GM19467 (cell line): Measurements from ENCODE around the gene CDR2.
A peak's percentile ranks its signal among the peaks of the same experiment; 100 is the strongest.
"Not testable (repeated sequence)": the region's sequence is repeated elsewhere in the genome, so short reads cannot be mapped to it uniquely, and the experiment has no call there.

Experiments used
- ATAC-seq: cut with Tn5 transposase; IDR thresholded peaks from one replicate; pipeline ENCODE4 v1.9.1; 2021; ENCODE audit warnings: mild to moderate bottlenecking, moderate library complexity; ENCODE audit not compliant: unreplicated experiment

Gene CDR2

DNA sequence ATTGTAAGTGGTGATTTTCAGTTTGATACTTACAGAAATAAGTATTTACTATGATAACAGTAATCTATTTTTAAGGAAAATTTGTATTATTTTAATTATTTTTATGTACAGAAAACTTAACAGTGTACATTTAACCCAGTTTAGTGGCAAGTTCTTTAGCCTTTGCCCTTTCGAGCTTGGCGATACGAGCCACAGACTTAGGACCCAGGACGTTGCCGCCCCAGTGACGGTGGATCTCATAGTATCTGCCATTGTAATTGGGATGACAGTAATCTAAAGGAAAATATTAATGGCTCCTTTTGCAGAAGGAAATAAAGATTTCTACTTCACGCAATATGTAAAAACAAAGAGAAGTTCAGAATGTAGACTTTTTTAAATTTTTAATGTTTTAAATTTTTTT is 5.2 kb upstream of the CDR2 start:
- ATAC-seq = no peak

DNA sequence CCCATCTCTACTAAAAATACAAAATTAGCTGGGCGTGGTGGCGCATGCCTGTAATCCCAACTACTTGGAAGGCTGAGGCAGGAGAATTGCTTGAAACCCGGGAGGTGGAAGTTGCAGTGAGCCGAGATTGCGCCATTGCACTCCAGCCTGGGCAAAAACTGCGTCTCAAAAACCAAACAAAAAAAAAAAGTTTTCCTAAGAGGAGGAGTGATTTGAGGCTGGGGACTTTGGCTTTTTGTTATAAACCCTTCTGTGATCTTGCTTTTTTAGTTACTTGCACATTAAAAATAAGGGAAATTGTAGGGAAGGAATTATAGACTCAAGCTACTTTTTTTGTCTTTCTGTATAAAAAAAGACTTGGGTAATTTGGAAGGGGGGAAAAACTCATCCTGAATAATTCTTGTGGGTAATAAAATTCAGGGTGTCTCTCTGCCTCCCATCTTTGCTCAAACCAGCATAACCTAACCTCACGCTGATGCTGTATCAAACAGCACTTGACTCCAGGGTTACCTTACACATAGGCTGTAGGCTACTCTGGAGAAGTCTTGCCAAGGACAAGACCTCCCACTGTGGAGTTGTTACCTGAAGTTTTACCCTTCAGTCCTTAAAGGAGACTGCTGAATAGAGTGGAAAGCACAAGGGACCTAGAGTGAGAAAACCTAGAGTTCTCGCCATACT is 1.7 kb upstream of the CDR2 start:
- no peak for ATAC-seq

DNA sequence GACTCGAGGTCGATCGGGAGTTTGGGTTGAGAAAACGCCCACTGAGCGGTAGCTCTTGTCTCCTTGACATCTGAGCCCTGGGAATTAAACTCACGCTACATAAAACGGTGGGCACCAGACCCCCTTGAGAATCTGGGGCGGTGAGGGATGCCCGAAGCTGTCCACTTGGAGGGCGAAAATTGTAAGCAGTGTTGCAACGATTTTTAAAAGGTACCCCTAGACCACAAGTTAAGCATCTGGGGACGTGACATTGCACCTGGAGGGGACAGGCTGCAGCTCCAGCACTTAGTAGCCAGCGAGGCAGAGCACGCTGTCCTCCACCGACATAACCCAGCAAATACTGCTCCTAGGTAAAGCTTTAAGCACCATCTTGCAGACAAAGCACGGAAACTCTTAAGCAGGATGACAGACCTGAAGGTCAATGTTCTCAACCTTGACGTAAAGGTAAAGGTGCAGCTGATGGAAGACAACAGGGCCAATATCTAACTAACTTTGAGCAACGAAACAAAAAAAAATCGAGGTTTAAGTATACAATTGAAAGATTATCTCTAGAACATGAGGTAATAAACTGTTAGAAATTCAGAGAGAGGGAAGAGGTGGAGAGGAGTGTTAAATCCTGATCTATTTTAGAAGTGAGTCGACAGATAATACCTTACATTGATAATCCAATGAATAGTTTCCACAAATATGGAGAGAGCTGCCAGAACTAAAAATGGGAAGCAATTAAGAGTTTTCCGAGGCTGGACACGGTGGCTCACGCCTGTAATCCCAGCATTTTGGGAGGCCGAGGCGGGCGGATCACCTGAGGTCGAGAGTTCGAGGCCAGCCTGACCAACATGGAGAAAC is 921 bp upstream of the CDR2 start:
- ATAC-seq = no peak

DNA sequence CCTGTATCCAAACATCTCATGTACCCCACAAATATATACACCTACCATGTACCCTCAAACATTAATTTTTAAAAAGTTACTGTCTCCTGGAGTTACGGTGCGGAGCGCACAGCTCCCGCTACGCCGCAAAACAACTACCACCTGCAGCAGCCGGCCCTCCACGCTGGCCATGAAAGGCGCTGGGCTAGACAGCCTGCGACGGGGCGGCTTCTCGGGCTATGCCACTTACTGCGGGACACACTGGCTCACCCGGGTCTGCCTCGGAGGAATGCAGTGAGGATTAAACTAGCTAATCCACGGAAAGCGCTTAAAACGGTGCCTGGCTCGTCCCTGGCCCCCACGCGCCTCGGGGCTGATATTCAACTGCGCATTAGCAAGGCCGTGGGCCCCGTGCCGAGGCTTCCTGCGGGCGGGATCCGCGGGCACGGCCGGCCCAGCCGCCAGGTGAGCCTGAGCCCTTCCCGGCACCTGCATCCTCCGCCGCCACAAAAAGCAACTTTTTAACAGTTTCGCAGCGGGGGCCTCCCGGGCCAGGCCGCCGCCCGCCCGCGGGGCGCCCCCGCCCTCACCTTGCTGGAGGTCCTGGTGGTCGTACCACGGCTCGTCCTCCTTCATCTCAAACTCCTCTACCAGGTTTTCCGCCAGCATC is 633 bp downstream of the CDR2 start:
- ATAC-seq = no peak

GRCh38 chr16:22372882-22373661 is 1.3 kb downstream of the CDR2 start:
- no peak for ATAC-seq

DNA sequence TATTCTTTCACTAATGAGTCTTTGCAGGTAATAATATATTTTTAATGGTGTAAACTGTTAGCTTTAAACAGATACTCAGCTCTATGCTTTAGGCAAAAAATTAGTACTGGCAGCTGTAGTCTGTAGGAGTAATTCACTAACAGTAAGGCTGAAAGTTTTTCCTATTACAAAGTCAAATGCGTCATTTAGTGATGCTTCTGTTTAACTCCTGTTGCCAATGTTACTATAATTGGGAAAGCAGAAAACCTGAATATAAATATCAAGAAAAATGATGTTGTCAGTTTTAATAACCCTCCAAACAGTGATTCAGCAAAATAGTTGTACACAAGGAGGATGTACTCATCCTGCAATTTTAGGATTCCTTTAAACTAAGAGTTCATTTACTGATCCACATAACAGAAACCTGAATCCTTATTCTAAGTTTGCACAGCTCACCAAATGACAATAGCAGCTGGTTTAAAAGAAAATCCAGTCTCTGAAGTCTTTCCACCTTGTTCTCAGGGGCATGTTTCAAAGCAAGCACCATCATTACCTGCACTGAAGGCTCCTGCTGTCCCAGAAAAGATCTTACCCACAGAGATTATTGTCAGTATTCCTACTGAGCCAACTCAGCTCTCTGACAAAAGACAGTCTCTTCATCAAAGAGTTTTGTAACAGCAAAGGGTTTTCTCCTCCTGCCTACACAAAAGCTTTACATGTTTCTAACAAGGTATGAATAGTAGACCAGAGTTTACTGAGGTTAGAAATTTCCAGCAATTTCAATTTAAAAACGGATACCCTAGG is 4.2 kb downstream of the CDR2 start:
- no peak for ATAC-seq

GRCh38 chr16:22369221-22369811 is 5.1 kb downstream of the CDR2 start:
- ATAC-seq = no peak

GRCh38 chr16:22368200-22368826 is 6.1 kb downstream of the CDR2 start:
- not testable (repeated sequence) for ATAC-seq

DNA sequence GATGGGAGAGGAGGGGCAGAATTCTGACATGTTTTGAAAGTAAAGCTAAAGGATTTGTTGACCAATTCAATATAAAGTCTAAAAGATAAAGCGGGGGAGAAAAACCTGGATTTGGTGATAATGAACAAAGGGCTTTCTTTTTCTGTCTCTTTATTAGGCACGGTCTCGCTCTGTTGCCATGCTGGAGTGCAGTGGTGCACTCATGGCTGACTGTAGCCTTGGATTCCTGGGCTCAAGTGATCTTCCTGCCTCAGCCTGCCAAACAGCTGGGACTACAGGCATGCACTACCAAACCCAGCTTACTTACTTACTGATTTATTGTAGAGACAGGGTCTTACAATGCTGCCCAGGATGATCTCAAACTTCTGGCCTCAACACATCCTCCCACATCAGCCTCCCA is 7.5 kb downstream of the CDR2 start:
- ATAC-seq = no peak

- ATAC-seq = no peak
Observed at GRCh38 chr16:22366371-22366770, 8.0 kb downstream of the CDR2 start.

DNA sequence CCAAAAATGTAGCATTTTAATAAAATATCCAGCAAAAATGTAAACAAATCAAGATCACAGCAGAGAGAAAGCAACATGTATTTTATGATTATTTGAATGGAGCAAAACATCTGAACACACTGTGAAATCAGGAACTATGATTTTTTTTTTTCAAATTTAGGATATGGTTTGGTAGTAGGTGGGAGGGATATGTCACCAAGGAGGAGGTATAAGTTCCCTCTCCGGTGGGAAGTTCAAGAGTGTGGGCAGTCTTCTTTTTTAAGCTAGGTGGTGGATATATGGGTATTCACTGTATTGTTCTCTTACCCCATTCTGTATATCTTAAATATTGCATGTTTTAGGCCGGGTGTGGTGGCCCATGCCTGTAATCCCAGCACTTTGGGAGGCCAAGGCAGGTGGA is 10.2 kb downstream of the CDR2 start:
- ATAC-seq = no peak

DNA sequence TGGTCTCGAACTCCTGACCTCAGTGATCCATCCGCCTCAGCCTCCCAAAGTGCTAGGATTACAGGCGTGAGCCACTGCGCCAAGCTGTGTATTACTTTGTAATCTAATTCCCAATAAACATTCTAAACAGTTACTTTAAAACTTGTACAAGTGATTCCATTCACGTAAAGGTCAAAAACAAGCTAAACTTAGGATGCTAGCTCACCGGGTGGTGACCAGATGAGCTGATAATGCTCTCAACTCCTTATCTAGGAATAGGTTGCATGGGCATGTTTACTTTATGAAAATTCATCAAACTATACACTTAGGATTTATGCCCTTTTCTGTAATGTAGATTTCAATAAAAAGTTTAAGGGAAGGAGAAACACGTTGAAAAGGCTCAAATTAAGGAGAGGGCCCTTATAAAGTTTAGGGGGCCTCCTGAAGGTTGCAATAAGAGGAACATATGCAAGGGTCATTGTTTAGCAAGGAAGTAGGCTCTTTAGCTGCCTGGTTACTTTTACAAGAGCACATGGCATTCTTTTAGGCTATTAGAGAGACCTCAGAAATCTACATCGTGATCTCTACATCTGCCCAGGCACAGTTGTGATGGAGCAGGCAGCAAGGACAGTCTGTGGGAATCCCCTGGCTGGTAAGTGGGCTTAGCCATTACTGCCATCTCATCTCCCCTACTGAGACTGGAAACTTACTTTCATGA is 13.3 kb downstream of the CDR2 start:
- no peak for ATAC-seq

DNA sequence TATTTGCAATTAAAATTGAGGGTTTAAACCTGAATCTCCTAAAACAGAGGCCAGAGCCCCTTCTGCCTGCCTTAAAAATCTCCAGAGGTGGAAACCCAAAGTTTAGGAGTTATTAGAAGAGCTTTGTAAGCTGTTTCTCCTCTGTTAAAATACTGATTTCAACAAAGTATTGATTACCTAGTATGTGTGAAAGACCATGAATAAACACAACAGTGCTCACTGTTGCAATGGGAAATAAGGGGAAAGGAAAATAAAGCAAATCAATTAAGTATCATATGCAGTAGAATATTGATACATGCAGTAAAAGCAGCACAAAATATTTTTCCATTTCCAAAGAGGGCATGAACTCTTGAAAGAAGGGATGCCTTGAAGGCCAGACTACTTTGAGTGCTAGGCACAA is 14.7 kb downstream of the CDR2 start:
- no peak for ATAC-seq

DNA sequence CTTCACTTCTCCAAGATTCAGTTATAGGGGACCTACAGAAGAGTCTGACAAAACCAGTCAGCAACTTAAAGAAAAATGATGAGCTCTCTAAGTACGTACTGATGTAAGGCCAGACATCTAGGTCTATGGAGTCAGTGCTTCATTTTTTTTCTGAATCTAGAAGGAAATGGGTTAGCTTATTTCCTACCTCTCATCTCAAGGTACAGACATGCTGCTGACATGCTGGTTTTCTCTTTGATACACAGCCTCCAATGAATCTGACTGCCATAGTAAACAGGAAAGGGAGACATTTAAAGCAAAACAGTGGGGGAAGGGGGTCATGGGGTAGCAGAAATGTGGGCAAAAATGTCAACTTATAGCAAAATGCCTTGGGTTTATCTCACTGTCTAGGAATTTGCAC is 16.4 kb downstream of the CDR2 start:
- ATAC-seq = no peak

DNA sequence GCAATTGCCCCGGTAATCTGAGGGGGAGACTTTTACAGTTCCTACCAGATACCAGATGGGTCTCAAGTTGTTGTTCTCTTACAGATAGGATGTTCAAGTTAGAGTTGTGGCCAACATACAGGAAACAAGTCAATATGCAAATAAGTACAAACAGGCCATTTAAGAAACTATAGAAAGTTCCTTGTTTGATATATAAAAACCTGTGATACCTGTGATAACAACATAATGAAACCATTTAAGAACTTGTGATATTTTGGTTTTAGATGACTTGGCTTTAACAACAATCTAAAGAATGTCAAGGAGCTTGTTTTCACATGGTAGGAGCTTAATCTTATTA is 16.8 kb downstream of the CDR2 start:
- ATAC-seq = peak; percentile 60

DNA sequence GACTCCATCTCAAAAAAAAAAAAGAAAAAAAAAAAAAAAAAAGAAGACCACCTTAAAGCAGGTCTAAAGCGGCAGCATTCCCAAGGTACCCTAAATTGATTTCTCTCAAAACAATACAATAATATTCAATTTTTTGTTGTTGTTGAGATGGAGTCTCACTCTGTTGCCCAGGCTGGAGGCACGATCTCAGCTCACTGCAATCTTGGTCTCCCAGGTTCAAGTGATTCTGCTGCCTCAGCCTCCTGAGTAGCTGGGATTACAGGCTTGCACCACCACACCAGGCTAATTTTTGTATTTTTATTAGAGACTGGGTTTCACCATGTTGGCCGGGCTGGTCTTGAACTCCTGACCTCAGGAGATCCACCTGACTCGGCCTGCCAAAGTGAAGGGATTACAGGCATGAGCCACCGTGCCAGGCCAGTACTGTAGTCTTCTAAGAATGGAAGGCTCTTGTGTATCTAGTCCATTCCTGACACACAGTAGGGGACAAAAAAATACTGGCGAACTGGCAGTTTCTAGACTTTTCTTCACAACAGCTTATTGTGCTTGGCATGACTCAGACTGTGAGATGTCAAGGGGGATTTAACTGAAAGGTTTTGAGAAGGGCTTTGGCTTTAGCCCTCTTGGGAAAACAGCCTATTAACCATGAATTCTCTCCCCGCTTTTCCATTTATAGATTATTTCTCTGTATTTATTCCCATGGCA is 17.3 kb downstream of the CDR2 start:
- ATAC-seq = peak; percentile 20

GRCh38 chr16:22355487-22355908 is 18.9 kb downstream of the CDR2 start:
- ATAC-seq = no peak

DNA sequence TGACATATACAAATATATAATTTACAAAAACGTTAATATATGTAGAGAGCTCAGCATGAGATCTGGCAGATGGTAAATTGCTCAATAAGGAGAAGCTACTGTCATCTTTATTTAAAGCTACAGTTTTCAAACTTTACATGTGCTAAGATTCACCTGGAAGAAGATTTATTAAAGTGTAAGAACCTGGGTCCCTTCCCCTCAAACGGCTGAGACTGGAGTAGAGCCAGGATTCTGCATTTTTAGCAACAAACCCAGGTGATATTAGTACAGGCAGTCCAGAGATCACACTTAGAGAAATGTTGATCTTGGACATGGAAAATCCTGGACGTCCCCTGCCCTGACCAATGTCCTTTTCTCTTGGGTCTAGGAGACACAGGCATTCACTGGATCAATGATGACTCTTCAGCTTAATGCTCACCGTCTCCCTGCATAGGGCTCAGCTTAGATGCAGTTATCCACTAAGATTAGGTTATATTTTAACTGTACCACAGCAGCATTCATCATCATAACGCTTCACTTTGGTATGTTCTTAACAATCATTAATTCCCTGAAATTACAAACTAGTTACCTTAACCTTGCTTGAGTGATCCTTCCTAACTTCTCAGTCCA is 20.4 kb downstream of the CDR2 start:
- ATAC-seq = no peak
